H1 (cell line): ENCODE results near the gene MYLIP. TPM values are rescaled to one million over a fixed set of nuclear protein-coding genes. Genes with fewer than 3 reads are reported as not detected.

Source experiments
- CTCF ChIA-PET: fragments of 300-600 bp; sonication (Branson Sonifier 250); formaldehyde crosslinking; loops from one replicate; lab custom pipeline; 2021; ENCODE audit not compliant: partially characterized antibody; lab: Charles Lee
- POLR2A ChIA-PET: fragments of 300-600 bp; sonication (Branson Sonifier 250); formaldehyde crosslinking; loops from one replicate; lab custom pipeline; 2021; ENCODE audit warnings: inconsistent platforms; ENCODE audit not compliant: partially characterized antibody; lab: Charles Lee
- DNase-seq, 2 experiments: peaks; one replicate each; pipeline versions ENCODE4 v3.0.0 to v3.0.0-alpha.2; 2010 to 2022; ENCODE audit warnings: low spot score in 2 of 2, low read depth in 1 of 2, mixed read lengths in 1 of 2
- FAIRE-seq: peaks from 2 replicates; lab custom pipeline; 2011; peaks lifted over from hg19 to GRCh38; lab: Jason Lieb, UNC
- H2AFZ ChIP-seq: 2 replicates; pipeline ENCODE4 v1.8.1; 2012; ENCODE audit warnings: low read length, inconsistent platforms
- H2AK5ac ChIP-seq: 2 replicates; pipeline ENCODE4 v1.6.1; 2013; ENCODE audit warnings: low read depth, low read length
- H2BK120ac ChIP-seq: replicated peaks from 2 replicates; pipeline ENCODE3; 2013; ENCODE audit warnings: low read depth, low read length, inconsistent platforms
- H2BK12ac ChIP-seq: 2 replicates; pipeline ENCODE4 v1.6.1; 2013; ENCODE audit warnings: low read depth, low read length
- H2BK15ac ChIP-seq: 2 replicates; pipeline ENCODE4 v1.6.1; 2013; ENCODE audit warnings: low read length
- H2BK20ac ChIP-seq: 2 replicates; pipeline ENCODE4 v1.6.1; 2013; ENCODE audit warnings: low read length
- H2BK5ac ChIP-seq: 2 replicates; pipeline ENCODE4 v1.6.1; 2013; ENCODE audit warnings: low read depth, low read length
- H3K14ac ChIP-seq: 2 replicates; pipeline ENCODE4 v1.6.1; 2013; ENCODE audit warnings: inconsistent platforms; ENCODE audit not compliant: insufficient read length
- H3K18ac ChIP-seq: 2 replicates; pipeline ENCODE4 v1.6.1; 2013; ENCODE audit warnings: low read length; ENCODE audit errors: extremely low read depth
- H3K23ac ChIP-seq: 2 replicates; pipeline ENCODE4 v1.6.1; 2013; ENCODE audit warnings: inconsistent platforms; ENCODE audit not compliant: insufficient read length
- H3K23me2 ChIP-seq: 2 replicates; pipeline ENCODE4 v1.6.1; 2013; ENCODE audit warnings: low read depth, low read length
- H3K27ac ChIP-seq: 2 replicates; pipeline ENCODE4 v1.6.1; 2011; ENCODE audit warnings: low read depth, low read length, inconsistent platforms
- H3K27me3 ChIP-seq, 4 experiments: replicated peaks in 1 of 4; 1 replicate in 1 of 4; 2 replicates in 3 of 4; pipeline versions ENCODE4 v1.6.1 to v1.8.1; 2011 to 2013; ENCODE audit warnings: low read length in 3 of 4, mild to moderate bottlenecking in 3 of 4, inconsistent platforms in 2 of 4, mixed read lengths in 2 of 4, moderate library complexity in 1 of 4; ENCODE audit not compliant: control insufficient read depth in 3 of 4, insufficient read depth in 3 of 4; ENCODE audit errors: extremely low read depth in 1 of 4
- H3K36me3 ChIP-seq, 4 experiments: 2 replicates each; pipeline versions ENCODE4 v1.6.1 to v1.8.1; 2011 to 2013; ENCODE audit warnings: mild to moderate bottlenecking in 4 of 4, low read length in 3 of 4, moderate library complexity in 2 of 4, control low read depth in 1 of 4, inconsistent platforms in 1 of 4; ENCODE audit not compliant: insufficient read depth in 4 of 4, control insufficient read depth in 2 of 4
- H3K4ac ChIP-seq: replicated peaks from 2 replicates; pipeline ENCODE3; 2013; ENCODE audit warnings: low read length, low read depth, mixed read lengths, inconsistent platforms; ENCODE audit not compliant: insufficient read length
- H3K4me1 ChIP-seq, 4 experiments: replicated peaks in 1 of 4; 1 replicate in 1 of 4; 2 replicates in 3 of 4; pipeline versions ENCODE4 v1.6.1 to v1.8.1; 2011 to 2013; ENCODE audit warnings: low read length in 3 of 4, inconsistent platforms in 2 of 4, mixed read lengths in 1 of 4; ENCODE audit not compliant: insufficient read depth in 4 of 4, control insufficient read depth in 3 of 4
- H3K4me2 ChIP-seq, 2 experiments: 2 replicates each; pipeline versions ENCODE4 v1.6.1 to v1.8.1; 2011 to 2013; ENCODE audit warnings: low read depth in 2 of 2, low read length in 2 of 2, control low read depth in 1 of 2, inconsistent platforms in 1 of 2, mild to moderate bottlenecking in 1 of 2; ENCODE audit not compliant: insufficient read depth in 1 of 2
- H3K4me3 ChIP-seq, 4 experiments: fragments of 200-600, 300-600 bp in 1 of 4; sonication (generic), shearing (Covaris generic), sonication (Bioruptor Twin) in 1 of 4; 2 replicates each; pipeline versions ENCODE4 v1.5.1 to v1.8.1; 2011 to 2016; ENCODE audit warnings: low read length in 4 of 4, low read depth in 3 of 4, control low read depth in 2 of 4, inconsistent platforms in 2 of 4, mild to moderate bottlenecking in 2 of 4, mixed read lengths in 1 of 4, moderate library complexity in 1 of 4; ENCODE audit not compliant: insufficient read depth in 2 of 4; ENCODE audit errors: extremely low read depth in 1 of 4
- H3K56ac ChIP-seq: replicated peaks from 2 replicates; pipeline ENCODE3; 2013; ENCODE audit warnings: low read depth, mild to moderate bottlenecking, mixed read lengths, low read length, inconsistent platforms; ENCODE audit not compliant: insufficient read length
- H3K79me1 ChIP-seq: 2 replicates; pipeline ENCODE4 v1.6.1; 2013; ENCODE audit warnings: low read depth, low read length, control low read depth
- H3K79me2 ChIP-seq, 2 experiments: 2 replicates each; pipeline versions ENCODE4 v1.6.1 to v1.8.1; 2012 to 2013; ENCODE audit warnings: low read length in 2 of 2, mild to moderate bottlenecking in 2 of 2, inconsistent platforms in 1 of 2; ENCODE audit not compliant: insufficient read depth in 2 of 2, control insufficient read depth in 1 of 2
- H3K9ac ChIP-seq, 4 experiments: replicated peaks in 1 of 4; 1 replicate in 1 of 4; 2 replicates in 3 of 4; pipeline versions ENCODE4 v1.6.1 to v1.8.1; 2011 to 2013; ENCODE audit warnings: low read depth in 3 of 4, low read length in 3 of 4, control low read depth in 2 of 4, mild to moderate bottlenecking in 2 of 4, moderate library complexity in 2 of 4, inconsistent platforms in 1 of 4; ENCODE audit errors: extremely low read depth in 1 of 4
- H3K9me3 ChIP-seq, 2 experiments: 2 replicates each; pipeline versions ENCODE4 v1.6.1 to v1.8.1; 2012 to 2013; ENCODE audit warnings: mild to moderate bottlenecking in 2 of 2, moderate library complexity in 2 of 2, control low read depth in 1 of 2, inconsistent platforms in 1 of 2, low read depth in 1 of 2, low read length in 1 of 2, mixed read lengths in 1 of 2; ENCODE audit not compliant: insufficient read depth in 2 of 2
- H4K20me1 ChIP-seq, 2 experiments: replicated peaks in 1 of 2; 2 replicates each; pipeline versions ENCODE3 to v1.8.1; 2011 to 2013; ENCODE audit warnings: inconsistent platforms in 2 of 2, low read length in 2 of 2, mild to moderate bottlenecking in 1 of 2; ENCODE audit not compliant: insufficient read depth in 2 of 2, control insufficient read depth in 1 of 2
- H4K5ac ChIP-seq: 2 replicates; pipeline ENCODE4 v1.6.1; 2013; ENCODE audit warnings: low read length, low read depth, mixed read lengths, inconsistent platforms; ENCODE audit not compliant: insufficient read length
- H4K8ac ChIP-seq: 2 replicates; pipeline ENCODE4 v1.8.0; 2013; ENCODE audit warnings: mild to moderate bottlenecking, moderate library complexity, low read length, inconsistent platforms; ENCODE audit not compliant: insufficient read depth; ENCODE audit errors: extremely low read depth
- H4K91ac ChIP-seq: replicated peaks from 2 replicates; pipeline ENCODE3; 2013; ENCODE audit warnings: low read length, mixed read lengths, inconsistent platforms; ENCODE audit not compliant: insufficient read length
- BRCA1 ChIP-seq: IDR thresholded peaks from 2 replicates; pipeline ENCODE4 v1.6.1; 2012; ENCODE audit warnings: low read depth, low read length, improper control_type of control experiment
- CBX8 ChIP-seq: fragments of 300-800, 300-1000 bp; sonication (generic); IDR thresholded peaks from 2 replicates; pipeline ENCODE4 v1.7.1; 2016; ENCODE audit warnings: low read depth, low read length, borderline replicate concordance
- CTBP2 ChIP-seq: IDR thresholded peaks from 2 replicates; pipeline ENCODE4 v1.7.0; 2011; ENCODE audit warnings: borderline replicate concordance, mild to moderate bottlenecking, moderate library complexity, mixed read lengths, low read length; ENCODE audit not compliant: insufficient read depth, insufficient read length
- E2F6 ChIP-seq: IDR thresholded peaks from 2 replicates; pipeline ENCODE4 v1.6.1; 2012; ENCODE audit warnings: inconsistent platforms
- JUND ChIP-seq: IDR thresholded peaks from 2 replicates; pipeline ENCODE4 v1.6.1; 2011; ENCODE audit warnings: mild to moderate bottlenecking, improper control_type of control experiment, low read length
- KDM5A ChIP-seq: fragments of 200-600 bp; IDR thresholded peaks from 2 replicates; pipeline ENCODE4 v1.7.1; 2012; ENCODE audit warnings: mild to moderate bottlenecking, low read length, inconsistent platforms, mixed read lengths
- NRF1 ChIP-seq: IDR thresholded peaks from 2 replicates; pipeline ENCODE4 v1.6.1; 2011; ENCODE audit warnings: mild to moderate bottlenecking, low read depth, low read length, improper control_type of control experiment
- RAD21 ChIP-seq, 2 experiments: IDR thresholded peaks in 1 of 2; conservative IDR thresholded peaks in 1 of 2; 2 replicates each; pipeline ENCODE4 v1.6.1; 2011; ENCODE audit warnings: low read depth in 2 of 2, low read length in 2 of 2, improper control_type of control experiment in 1 of 2, inconsistent platforms in 1 of 2, mild to moderate bottlenecking in 1 of 2, moderate library complexity in 1 of 2
- RBBP5 ChIP-seq: IDR thresholded peaks from 2 replicates; pipeline ENCODE4 v1.7.1; 2012; ENCODE audit warnings: low read depth, mild to moderate bottlenecking, inconsistent platforms, low read length, moderate library complexity, borderline replicate concordance
- SAP30 ChIP-seq: fragments of 300-600 bp; sonication (generic); IDR thresholded peaks from 2 replicates; pipeline ENCODE4 v1.7.1; 2012; ENCODE audit warnings: low read length, moderate library complexity, mild to moderate bottlenecking, inconsistent platforms; ENCODE audit not compliant: insufficient read depth, insufficient replicate concordance
- SP1 ChIP-seq: IDR thresholded peaks from 2 replicates; pipeline ENCODE4 v1.6.1; 2011; ENCODE audit warnings: low read depth, low read length
- SP4 ChIP-seq: IDR thresholded peaks from 2 replicates; pipeline ENCODE4 v1.6.1; 2012; ENCODE audit warnings: low read length, inconsistent platforms
- TEAD4 ChIP-seq: IDR thresholded peaks from 2 replicates; pipeline ENCODE4 v1.6.1; 2012; ENCODE audit warnings: low read depth, low read length, inconsistent platforms, mixed read lengths
- YY1 ChIP-seq: IDR thresholded peaks from 2 replicates; pipeline ENCODE4 v1.6.1; 2011; ENCODE audit warnings: low read depth, mild to moderate bottlenecking, low read length
- WGBS, 2 experiments: shearing (Covaris generic) in 1 of 2; methylation state at CpG; one replicate each; pipeline versions ENCODE4 v1.1.6 to v1.1.7; 2013 to 2015; ENCODE audit warnings: low lambda C conversion rate in 2 of 2, mixed read lengths in 2 of 2, inconsistent platforms in 1 of 2, low coverage in 1 of 2, missing lambda C conversion rate in 1 of 2; ENCODE audit not compliant: insufficient replicate concordance in 2 of 2, insufficient coverage in 1 of 2, insufficient read length in 1 of 2; ENCODE audit errors: extremely low coverage in 1 of 2, missing lambda C conversion rate in 1 of 2; 5-methylcytosine and 5-hydroxymethylcytosine counted together
- polyA plus RNA-seq, 7 experiments: library from polyadenylated mRNA; depleted of rRNA in 3 of 7; stranded (reverse) in 5 of 7; unstranded in 2 of 7; fragments of >200 nt in 5 of 7; fragments of 200-250 nt in 2 of 7; gene quantifications; 1 replicate in 5 of 7; 2 replicates in 1 of 7; 4 replicates in 1 of 7; pipeline versions ENCODE4 v1.2.1 to v1.2.3, GENCODE V29; 2011 to 2013; ENCODE audit warnings: missing spikeins in 2 of 7, mixed read lengths in 2 of 7
- total RNA-seq: library from RNA; stranded (reverse); fragmentation: NEBNext Ultra II Directional; extraction: Animal tissue kit (Norgen Biotek cat#: 25700); gene quantifications from 2 replicates; pipeline ENCODE4 v1.2.1, GENCODE V29; 2021

The MYLIP gene
- total and polyA plus RNA-seq, 2 of the 8 experiments (the other 6 are each of a cell fraction or from before 2014, with no cell fraction given), result 21.1 to 26.9 TPM

DNA sequence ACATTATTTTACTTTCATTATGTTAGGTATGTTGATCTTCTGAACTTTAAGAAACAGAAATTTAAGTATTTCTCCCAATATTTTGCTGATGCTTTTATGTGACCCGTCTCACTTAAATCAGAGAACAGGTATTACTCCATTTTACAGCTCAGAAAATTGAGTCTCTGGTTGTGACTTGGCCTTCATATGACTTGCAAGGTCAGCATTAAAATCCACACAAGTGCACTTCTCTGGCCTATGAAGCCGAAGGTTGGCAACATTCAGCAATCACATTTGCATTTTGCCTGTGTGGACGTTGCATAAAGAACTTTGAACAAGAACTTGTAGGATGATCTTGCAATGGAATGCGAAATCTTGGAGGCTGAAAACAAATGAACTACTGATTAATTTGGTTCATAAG lies 10.1 kb upstream of the MYLIP start:
- H3K4ac ChIP-seq, result no peak overlapping the region
- H3K14ac ChIP-seq, result no peak overlapping the region
- POLR2A ChIA-PET, result interaction anchor here (1.5 kb wide), 1 partner anchor 10 kb away, joined by 7 read pairs; the partner anchor contains the start of gene MYLIP
- H2BK15ac ChIP-seq, result no peak overlapping the region
- no peak overlapping the region for H2BK5ac ChIP-seq
- H3K27me3 ChIP-seq, result no peaks in the 10 kb centered on the region
- DNase-seq, result no peak
- WGBS, 2 experiments, result 94% methylated on average over 4 of the region's 4 CpGs; no CpG with 5 or more reads in 1 of the 2 experiments
- H4K20me1 ChIP-seq, result no peaks in the 10 kb centered on the region
- no peaks in the 10 kb centered on the region for H3K9me3 ChIP-seq
- no peaks in the 10 kb centered on the region for H3K36me3 ChIP-seq
- no peak overlapping the region for H2BK20ac ChIP-seq
- H2AK5ac ChIP-seq, result no peak overlapping the region
- no peak overlapping the region for H3K9ac ChIP-seq
- H2AFZ ChIP-seq, result no peak overlapping the region
- no peak overlapping the region for H2BK120ac ChIP-seq
- no peak overlapping the region for H4K5ac ChIP-seq
- no peaks in the 10 kb centered on the region for H3K23me2 ChIP-seq
- H3K18ac ChIP-seq, result no peak overlapping the region
- H4K91ac ChIP-seq, result no peak overlapping the region
- H3K79me2 ChIP-seq, result no peaks in the 10 kb centered on the region
- CTCF ChIA-PET, result interaction anchor here (1.3 kb wide), 1 partner anchor 10 kb away, joined by 3 read pairs; no protein-coding TSS in a partner anchor
- no peak overlapping the region for H3K4me3 ChIP-seq
- H3K27ac ChIP-seq, result no peak overlapping the region
- no peak overlapping the region for H4K8ac ChIP-seq
- H3K4me2 ChIP-seq, result no peak overlapping the region
- H3K79me1 ChIP-seq, result no peaks in the 10 kb centered on the region
- no peak overlapping the region for H2BK12ac ChIP-seq
- no peak for FAIRE-seq
- no peak overlapping the region for H3K23ac ChIP-seq
- H3K56ac ChIP-seq, result no peak overlapping the region
- no peaks in the 10 kb centered on the region for H3K4me1 ChIP-seq
- TF ChIP-seq SP1 (no peak), SP4 (no peak), TEAD4 (no peak), CBX8 (no peak), KDM5A (no peak), RBBP5 (no peak), NRF1 (no peak), E2F6 (no peak), YY1 (no peak), SAP30 (no peak), BRCA1 (no peak), JUND (no peak), RAD21 (IDR thresholded peaks at IDR 0.05 in 1 of 2, conservative IDR thresholded peaks at IDR 0.05 in 1 of 2; ENCODE audit: low read depth in 2 of 2, low read length in 2 of 2) (no peak), CTBP2 (no peak)
